Fibroblast of lung (primary cell): ENCODE results near the gene FHIT. TPM values are rescaled to one million over a fixed set of nuclear protein-coding genes. Genes with fewer than 3 reads are reported as not detected.

Experiments used
- DNase-seq, 2 donors: peaks; one replicate each; pipeline versions ENCODE4 v3.0.0 to v3.0.0-alpha.2; 2010; ENCODE audit warnings: low read depth in 2 of 2
- H2AFZ ChIP-seq: 2 replicates; pipeline ENCODE4 v1.5.1; 2012; ENCODE audit warnings: low read length, control low read depth, inconsistent platforms
- H3K27ac ChIP-seq: 2 replicates; pipeline ENCODE4 v1.5.1; 2011; ENCODE audit warnings: low read length, control low read depth; ENCODE audit not compliant: insufficient read depth
- H3K27me3 ChIP-seq: 2 replicates; pipeline ENCODE4 v1.5.1; 2011; ENCODE audit warnings: mild to moderate bottlenecking, low read length; ENCODE audit not compliant: control insufficient read depth, insufficient read depth
- H3K36me3 ChIP-seq: 2 replicates; pipeline ENCODE4 v1.5.1; 2011; ENCODE audit warnings: low read length; ENCODE audit not compliant: control insufficient read depth, insufficient read depth
- H3K4me1 ChIP-seq: 2 replicates; pipeline ENCODE4 v1.5.1; 2011; ENCODE audit warnings: low read length; ENCODE audit not compliant: control insufficient read depth, insufficient read depth; ENCODE audit errors: extremely low read depth
- H3K4me2 ChIP-seq: 2 replicates; pipeline ENCODE4 v1.5.1; 2011; ENCODE audit warnings: low read length, control low read depth; ENCODE audit not compliant: insufficient read depth; ENCODE audit errors: extremely low read depth
- H3K4me3 ChIP-seq, 4 experiments: fragments of 200-600 bp in 1 of 4; sonication (generic) in 1 of 4; replicated peaks in 1 of 4; 2 replicates each; pipeline ENCODE4 v1.5.1; 2011 to 2016; ENCODE audit warnings: low read length in 4 of 4, low read depth in 3 of 4, mild to moderate bottlenecking in 3 of 4, control low read depth in 2 of 4, inconsistent platforms in 1 of 4, mixed read lengths in 1 of 4; ENCODE audit not compliant: insufficient read depth in 1 of 4; ENCODE audit errors: control extremely low read depth in 1 of 4
- H3K79me2 ChIP-seq: 2 replicates; pipeline ENCODE4 v1.5.1; 2012; ENCODE audit warnings: mild to moderate bottlenecking, low read length, inconsistent platforms; ENCODE audit not compliant: control insufficient read depth, insufficient read depth
- H3K9ac ChIP-seq: 2 replicates; pipeline ENCODE4 v1.5.1; 2011; ENCODE audit warnings: mild to moderate bottlenecking, low read length, control low read depth; ENCODE audit not compliant: insufficient read depth
- H3K9me3 ChIP-seq: 2 replicates; pipeline ENCODE4 v1.5.1; 2012; ENCODE audit warnings: low read depth, low read length; ENCODE audit not compliant: control insufficient read depth, insufficient read depth
- H4K20me1 ChIP-seq: 2 replicates; pipeline ENCODE4 v1.5.1; 2011; ENCODE audit warnings: low read length; ENCODE audit not compliant: control insufficient read depth, insufficient read depth; ENCODE audit errors: extremely low read depth
- EZH2 ChIP-seq: IDR thresholded peaks from 2 replicates; pipeline ENCODE4 v1.5.1; 2012; ENCODE audit warnings: low read length, control low read depth, mild to moderate bottlenecking; ENCODE audit errors: missing control alignments
- polyA plus RNA-seq, 2 donors: library from polyadenylated mRNA; depleted of rRNA in 1 of 2; stranded (reverse) in 1 of 2; unstranded in 1 of 2; fragments of >200 nt; gene quantifications; 2 replicates each; pipeline ENCODE4 v1.2.1, GENCODE V29; 2011 to 2012; ENCODE audit warnings: missing spikeins in 1 of 2
- total RNA-seq: library from RNA; depleted of rRNA; stranded (reverse); fragments of >200 nt; gene quantifications from 2 replicates; pipeline ENCODE4 v1.2.1, GENCODE V29; 2014
- TF ChIP-seq, protein P1 (sequence below), 2 donors: IDR thresholded peaks in 1 of 2; conservative IDR thresholded peaks in 1 of 2; 1 replicate in 1 of 2; 2 replicates in 1 of 2; pipeline ENCODE4 v1.5.1; 2011 to 2012; ENCODE audit warnings: low read length in 2 of 2, control low read depth in 1 of 2, inconsistent platforms in 1 of 2, low read depth in 1 of 2, mild to moderate bottlenecking in 1 of 2

The FHIT gene
- total and polyA plus RNA-seq, 2 donors (not counting 1 experiment from before 2014, with no cell fraction given): 0.79 to 2.1 TPM

DNA sequence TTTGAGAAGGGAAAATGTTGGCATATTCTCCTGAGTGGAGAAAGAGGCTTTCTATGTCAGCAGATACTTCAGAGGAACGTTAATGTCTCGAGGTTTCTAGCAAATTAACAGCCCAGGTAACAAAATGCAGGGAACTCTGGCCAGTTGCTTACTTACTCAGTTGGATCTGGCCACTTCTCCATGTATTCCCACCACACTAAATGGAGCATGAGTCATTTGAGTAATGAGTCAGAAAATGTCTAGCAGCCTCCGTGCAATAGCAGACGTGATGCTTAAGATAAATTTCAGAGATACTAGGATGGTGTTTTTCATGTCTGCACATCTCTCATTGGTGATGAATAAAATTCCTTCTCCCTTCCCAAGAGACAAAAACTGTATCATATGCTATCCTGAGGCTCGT lies 671.5 kb downstream of the FHIT start:
- no peak for TF ChIP-seq EZH2
- TF ChIP-seq, protein P1, sequence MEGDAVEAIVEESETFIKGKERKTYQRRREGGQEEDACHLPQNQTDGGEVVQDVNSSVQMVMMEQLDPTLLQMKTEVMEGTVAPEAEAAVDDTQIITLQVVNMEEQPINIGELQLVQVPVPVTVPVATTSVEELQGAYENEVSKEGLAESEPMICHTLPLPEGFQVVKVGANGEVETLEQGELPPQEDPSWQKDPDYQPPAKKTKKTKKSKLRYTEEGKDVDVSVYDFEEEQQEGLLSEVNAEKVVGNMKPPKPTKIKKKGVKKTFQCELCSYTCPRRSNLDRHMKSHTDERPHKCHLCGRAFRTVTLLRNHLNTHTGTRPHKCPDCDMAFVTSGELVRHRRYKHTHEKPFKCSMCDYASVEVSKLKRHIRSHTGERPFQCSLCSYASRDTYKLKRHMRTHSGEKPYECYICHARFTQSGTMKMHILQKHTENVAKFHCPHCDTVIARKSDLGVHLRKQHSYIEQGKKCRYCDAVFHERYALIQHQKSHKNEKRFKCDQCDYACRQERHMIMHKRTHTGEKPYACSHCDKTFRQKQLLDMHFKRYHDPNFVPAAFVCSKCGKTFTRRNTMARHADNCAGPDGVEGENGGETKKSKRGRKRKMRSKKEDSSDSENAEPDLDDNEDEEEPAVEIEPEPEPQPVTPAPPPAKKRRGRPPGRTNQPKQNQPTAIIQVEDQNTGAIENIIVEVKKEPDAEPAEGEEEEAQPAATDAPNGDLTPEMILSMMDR (conservative IDR thresholded peaks at IDR 0.05 in 1 of 2, IDR thresholded peaks at IDR 0.05 in 1 of 2; ENCODE audit: low read depth in 1 of 2, low read length in 2 of 2): no peak
- Histone ChIP-seq H2AFZ (no peak overlapping the region), H3K27me3 (no peaks in the 10 kb centered on the region), H3K27ac (no peak overlapping the region), H3K36me3 (no peaks in the 10 kb centered on the region), H4K20me1 (no peaks in the 10 kb centered on the region), H3K9me3 (no peaks in the 10 kb centered on the region), H3K4me1 (no peaks in the 10 kb centered on the region), H3K9ac (no peak overlapping the region), H3K4me2 (no peak overlapping the region), H3K4me3 (no peak overlapping the region), H3K79me2 (no peaks in the 10 kb centered on the region)
- peak; percentile 67 to 95 for DNase-seq

DNA sequence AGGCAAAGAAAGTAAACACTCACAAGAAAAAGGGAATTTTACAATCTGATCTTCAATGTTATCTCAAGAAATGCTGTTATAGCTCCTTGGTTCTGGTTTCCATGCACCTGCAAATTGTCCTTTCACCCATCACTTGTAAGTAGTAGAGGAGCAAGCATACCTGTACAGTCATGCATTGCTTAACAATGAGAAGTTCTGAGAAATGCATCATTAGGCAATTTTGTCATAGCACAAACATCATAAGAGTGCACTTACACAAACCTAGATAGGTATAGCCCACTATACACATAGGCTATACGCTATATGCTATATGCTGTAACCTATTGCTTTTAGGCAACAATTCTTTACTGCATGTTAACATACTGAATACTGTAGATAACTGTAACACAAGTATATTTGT lies 672.3 kb downstream of the FHIT start:
- Histone ChIP-seq H3K9me3 (no peaks in the 10 kb centered on the region), H3K4me1 (no peaks in the 10 kb centered on the region), H3K27me3 (no peaks in the 10 kb centered on the region), H2AFZ (no peak overlapping the region), H3K9ac (no peak overlapping the region), H4K20me1 (no peaks in the 10 kb centered on the region), H3K4me3 (no peak overlapping the region), H3K36me3 (no peaks in the 10 kb centered on the region), H3K4me2 (no peak overlapping the region), H3K79me2 (no peaks in the 10 kb centered on the region), H3K27ac (no peak overlapping the region)
- no peak for DNase-seq
- TF ChIP-seq, protein P1 (conservative IDR thresholded peaks at IDR 0.05 in 1 of 2, IDR thresholded peaks at IDR 0.05 in 1 of 2; ENCODE audit: low read depth in 1 of 2, low read length in 2 of 2): no peak
- no peak for TF ChIP-seq EZH2

DNA sequence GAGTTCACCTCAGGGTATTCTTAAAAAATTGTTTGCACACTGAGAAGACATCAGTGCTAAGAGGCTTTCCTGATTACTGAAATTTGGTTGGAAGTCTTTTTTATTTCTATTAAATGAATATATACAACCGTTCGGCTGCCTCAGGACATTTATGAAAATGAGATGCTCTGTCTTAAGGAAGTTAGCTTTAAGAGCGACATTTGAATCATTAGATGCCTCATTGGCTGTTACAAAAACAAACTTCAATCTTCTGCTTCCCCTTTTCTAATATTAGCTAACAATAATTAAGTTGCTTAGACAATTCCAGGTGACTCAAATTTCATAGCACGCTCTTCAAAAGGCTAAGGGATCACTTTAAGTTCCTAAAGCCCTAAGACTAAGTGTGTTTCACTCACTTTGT lies 673.7 kb downstream of the FHIT start:
- TF ChIP-seq, protein P1 (conservative IDR thresholded peaks at IDR 0.05 in 1 of 2, IDR thresholded peaks at IDR 0.05 in 1 of 2; ENCODE audit: low read depth in 1 of 2, low read length in 2 of 2): no peak
- H3K27ac ChIP-seq: no peak overlapping the region

More for the DNA sequence above, 673.7 kb downstream of the FHIT start:
- Histone ChIP-seq H3K4me3 (no peak overlapping the region), H3K27me3 (no peaks in the 10 kb centered on the region), H3K4me2 (no peak overlapping the region), H3K9me3 (no peaks in the 10 kb centered on the region), H3K79me2 (no peaks in the 10 kb centered on the region), H4K20me1 (no peaks in the 10 kb centered on the region), H2AFZ (no peak overlapping the region), H3K9ac (no peak overlapping the region), H3K4me1 (no peaks in the 10 kb centered on the region), H3K36me3 (no peaks in the 10 kb centered on the region)
- no peak for DNase-seq
